Ectodermal cell (in vitro differentiated cells): Measurements from ENCODE around the gene PROC.

Source experiments
- H3K27ac ChIP-seq: 2 replicates; pipeline ENCODE4 v1.7.0; 2013; ENCODE audit warnings: mild to moderate bottlenecking, low read depth, low read length; ENCODE audit not compliant: insufficient read depth, poor library complexity, severe bottlenecking
- H3K27me3 ChIP-seq: 2 replicates; pipeline ENCODE4 v1.7.0; 2013; ENCODE audit warnings: mild to moderate bottlenecking, low read length; ENCODE audit not compliant: insufficient read depth, control insufficient read depth, poor library complexity, severe bottlenecking
- H3K36me3 ChIP-seq: one replicate; pipeline ENCODE4 v1.7.0; 2013; ENCODE audit warnings: low read length; ENCODE audit not compliant: control insufficient read depth, insufficient read depth
- H3K4me1 ChIP-seq: one replicate; pipeline ENCODE4 v1.7.0; 2013; ENCODE audit warnings: low read length; ENCODE audit not compliant: control insufficient read depth, insufficient read depth
- H3K4me3 ChIP-seq: 2 replicates; pipeline ENCODE4 v1.7.0; 2013; ENCODE audit warnings: low read depth, low read length, control low read depth; ENCODE audit not compliant: insufficient read depth
- H3K9me3 ChIP-seq: 2 replicates; pipeline ENCODE4 v1.7.0; 2013; ENCODE audit warnings: mild to moderate bottlenecking, low read length, moderate library complexity; ENCODE audit not compliant: control insufficient read depth
- WGBS, 2 experiments: methylation state at CpG; one replicate each; pipeline ENCODE4 v1.1.7; 2013; ENCODE audit warnings: missing lambda C conversion rate in 2 of 2; 5-methylcytosine and 5-hydroxymethylcytosine counted together

PROC gene

GRCh38 chr2:127427376-127428056 is 9.3 kb downstream of the PROC start:
- Histone ChIP-seq H3K4me1 (peaks cover 10% of the 10 kb centered on the region), H3K4me3 (no peak overlapping the region), H3K9me3 (no peaks in the 10 kb centered on the region), H3K27me3 (peaks cover 26% of the 10 kb centered on the region), H3K27ac (no peak overlapping the region), H3K36me3 (no peaks in the 10 kb centered on the region)
- WGBS, 2 experiments, result 92 to 94% methylated on average over 7 of the region's 7 CpGs

DNA sequence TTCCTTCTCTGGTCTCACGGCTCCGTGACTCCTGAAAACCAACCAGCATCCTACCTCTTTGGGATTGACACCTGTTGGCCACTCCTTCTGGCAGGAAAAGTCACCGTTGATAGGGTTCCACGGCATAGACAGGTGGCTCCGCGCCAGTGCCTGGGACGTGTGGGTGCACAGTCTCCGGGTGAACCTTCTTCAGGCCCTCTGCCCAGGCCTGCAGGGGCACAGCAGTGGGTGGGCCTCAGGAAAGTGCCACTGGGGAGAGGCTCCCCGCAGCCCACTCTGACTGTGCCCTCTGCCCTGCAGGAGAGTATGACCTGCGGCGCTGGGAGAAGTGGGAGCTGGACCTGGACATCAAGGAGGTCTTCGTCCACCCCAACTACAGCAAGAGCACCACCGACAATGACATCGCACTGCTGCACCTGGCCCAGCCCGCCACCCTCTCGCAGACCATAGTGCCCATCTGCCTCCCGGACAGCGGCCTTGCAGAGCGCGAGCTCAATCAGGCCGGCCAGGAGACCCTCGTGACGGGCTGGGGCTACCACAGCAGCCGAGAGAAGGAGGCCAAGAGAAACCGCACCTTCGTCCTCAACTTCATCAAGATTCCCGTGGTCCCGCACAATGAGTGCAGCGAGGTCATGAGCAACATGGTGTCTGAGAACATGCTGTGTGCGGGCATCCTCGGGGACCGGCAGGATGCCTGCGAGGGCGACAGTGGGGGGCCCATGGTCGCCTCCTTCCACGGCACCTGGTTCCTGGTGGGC is 10.0 kb downstream of the PROC start:
- 94 to 96% methylated on average over 36 of the region's 36 CpGs for WGBS, 2 experiments
- Histone ChIP-seq H3K4me3 (no peak overlapping the region), H3K27ac (no peak overlapping the region), H3K9me3 (no peaks in the 10 kb centered on the region), H3K27me3 (peaks cover 19% of the 10 kb centered on the region), H3K36me3 (no peaks in the 10 kb centered on the region), H3K4me1 (peaks cover 8% of the 10 kb centered on the region)

GRCh38 chr2:127428815-127429109 is 10.5 kb downstream of the PROC start:
- H3K27me3 ChIP-seq, result peaks cover 14% of the 10 kb centered on the region
- H3K27ac ChIP-seq, result no peak overlapping the region
- peaks cover 4% of the 10 kb centered on the region for H3K4me1 ChIP-seq
- H3K36me3 ChIP-seq, result no peaks in the 10 kb centered on the region
- 92 to 94% methylated on average over 6 of the region's 6 CpGs for WGBS, 2 experiments
- no peak overlapping the region for H3K4me3 ChIP-seq
- no peaks in the 10 kb centered on the region for H3K9me3 ChIP-seq

DNA sequence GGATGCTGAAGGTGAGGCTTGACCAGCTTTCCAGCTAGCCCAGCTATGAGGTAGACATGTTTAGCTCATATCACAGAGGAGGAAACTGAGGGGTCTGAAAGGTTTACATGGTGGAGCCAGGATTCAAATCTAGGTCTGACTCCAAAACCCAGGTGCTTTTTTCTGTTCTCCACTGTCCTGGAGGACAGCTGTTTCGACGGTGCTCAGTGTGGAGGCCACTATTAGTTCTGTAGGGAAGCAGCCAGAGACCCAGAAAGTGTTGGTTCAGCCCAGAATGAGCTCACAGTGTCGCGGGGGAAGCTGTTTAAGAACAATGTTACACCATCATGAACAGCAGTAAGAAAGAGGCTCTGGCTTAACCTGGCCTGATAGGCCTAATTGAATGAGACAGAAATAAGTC is 11.1 kb downstream of the PROC start:
- H3K27me3 ChIP-seq, result peaks cover 8% of the 10 kb centered on the region
- no peaks in the 10 kb centered on the region for H3K36me3 ChIP-seq
- WGBS, 2 experiments, result 93 to 97% methylated on average over 4 of the region's 4 CpGs
- H3K9me3 ChIP-seq, result no peaks in the 10 kb centered on the region
- H3K4me3 ChIP-seq, result no peak overlapping the region
- H3K27ac ChIP-seq, result no peak overlapping the region
- peaks cover 4% of the 10 kb centered on the region for H3K4me1 ChIP-seq

DNA sequence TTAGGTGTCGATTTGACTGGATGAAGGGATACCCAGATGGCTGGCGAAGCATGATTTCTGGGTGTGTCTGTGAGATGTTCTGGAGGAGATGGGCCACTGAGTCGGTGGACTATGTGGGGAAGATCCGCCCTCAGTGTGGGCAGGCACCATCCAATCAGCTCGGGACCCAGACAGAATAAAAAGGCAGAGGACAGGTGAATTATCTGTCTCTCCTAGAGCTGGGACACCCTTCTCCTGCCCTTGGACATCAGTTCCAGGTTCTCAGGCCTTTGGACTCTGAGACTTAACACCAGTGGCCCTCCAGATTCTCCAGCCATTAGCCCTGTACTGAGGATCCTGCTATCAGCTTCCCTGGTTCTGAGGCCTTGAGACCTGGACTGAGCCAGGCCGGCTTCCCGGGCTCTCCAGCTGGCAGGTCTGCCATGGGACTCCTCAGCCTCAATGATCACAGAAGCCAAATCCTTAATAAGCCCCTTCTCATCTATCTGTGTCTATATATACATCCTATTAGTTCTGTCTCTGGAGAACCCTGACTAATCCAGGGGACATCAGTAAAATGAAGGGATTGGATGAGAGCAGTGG is 11.7 kb downstream of the PROC start:
- peaks cover 2% of the 10 kb centered on the region for H3K27me3 ChIP-seq
- no peak overlapping the region for H3K4me3 ChIP-seq
- no peaks in the 10 kb centered on the region for H3K9me3 ChIP-seq
- 80 to 93% methylated on average over 6 to 7 of the region's 7 CpGs for WGBS, 2 experiments
- no peak overlapping the region for H3K27ac ChIP-seq
- H3K4me1 ChIP-seq, result peaks cover 3% of the 10 kb centered on the region
- H3K36me3 ChIP-seq, result no peaks in the 10 kb centered on the region

GRCh38 chr2:127431408-127432023 is 13.3 kb downstream of the PROC start:
- H3K36me3 ChIP-seq, result no peaks in the 10 kb centered on the region
- H3K4me3 ChIP-seq, result no peak overlapping the region
- H3K27me3 ChIP-seq, result no peaks in the 10 kb centered on the region
- 87% methylated on average over 14 of the region's 14 CpGs for WGBS, 2 experiments
- H3K9me3 ChIP-seq, result no peaks in the 10 kb centered on the region
- H3K27ac ChIP-seq, result no peak overlapping the region
- H3K4me1 ChIP-seq, result no peaks in the 10 kb centered on the region

GRCh38 chr2:127434515-127434914 is 16.3 kb downstream of the PROC start:
- 95 to 97% methylated on average over 6 of the region's 6 CpGs for WGBS, 2 experiments
- no peaks in the 10 kb centered on the region for H3K9me3 ChIP-seq
- peaks cover 12% of the 10 kb centered on the region for H3K4me1 ChIP-seq
- H3K27ac ChIP-seq, result no peak overlapping the region
- no peaks in the 10 kb centered on the region for H3K27me3 ChIP-seq
- no peak overlapping the region for H3K4me3 ChIP-seq
- H3K36me3 ChIP-seq, result no peaks in the 10 kb centered on the region

GRCh38 chr2:127437056-127437455 is 18.8 kb downstream of the PROC start:
- no peaks in the 10 kb centered on the region for H3K9me3 ChIP-seq
- no peak overlapping the region for H3K4me3 ChIP-seq
- H3K27ac ChIP-seq, result no peak overlapping the region
- WGBS, 2 experiments, result 92 to 94% methylated on average over 9 of the region's 9 CpGs
- peaks cover 12% of the 10 kb centered on the region for H3K4me1 ChIP-seq
- no peaks in the 10 kb centered on the region for H3K36me3 ChIP-seq
- no peaks in the 10 kb centered on the region for H3K27me3 ChIP-seq

DNA sequence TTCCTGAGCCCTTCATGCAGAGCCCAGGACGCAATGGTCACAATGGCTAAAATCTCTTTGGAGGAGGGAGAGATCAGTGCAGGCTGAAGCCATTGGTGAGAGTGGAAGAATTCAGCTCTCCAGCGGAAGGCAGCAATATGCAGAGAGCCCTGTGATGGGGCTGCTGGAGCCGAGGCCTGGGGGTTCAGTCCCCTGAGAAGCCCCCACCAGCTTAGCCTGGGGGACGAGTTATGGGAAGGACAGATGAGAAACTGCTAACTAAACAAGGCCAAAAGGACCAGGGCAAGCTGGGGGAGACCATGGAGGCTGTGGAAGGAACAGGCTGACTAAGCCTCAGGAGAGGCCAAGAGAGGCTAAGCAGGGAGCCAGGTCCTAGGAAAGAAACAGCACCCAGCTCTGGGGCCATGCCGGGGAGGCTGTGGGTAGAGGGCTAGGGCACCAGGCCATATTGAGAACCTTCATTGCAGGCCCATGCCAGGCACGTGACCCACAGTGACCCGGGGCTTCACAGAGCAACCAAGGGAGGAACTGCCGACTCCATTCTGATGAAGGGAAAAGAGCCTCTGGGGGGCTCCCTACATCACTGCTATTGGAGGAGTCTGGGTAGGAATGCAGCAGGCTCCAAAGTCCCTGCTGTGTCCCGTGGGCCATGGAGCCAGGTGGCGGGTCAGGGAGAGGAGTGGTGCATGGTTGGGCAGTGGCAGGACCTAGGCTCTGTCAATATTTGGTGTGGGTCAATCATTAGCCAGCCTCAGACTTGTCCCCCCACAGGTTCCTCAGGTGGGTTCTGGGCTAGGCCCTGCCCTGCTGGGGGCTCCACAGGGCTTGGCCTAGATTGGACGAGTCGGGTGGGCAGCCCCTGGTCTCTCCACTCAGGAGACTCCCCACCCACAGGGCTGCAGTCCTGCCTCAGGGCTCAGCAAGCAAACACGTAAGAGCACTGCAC is 19.8 kb downstream of the PROC start:
- H3K27me3 ChIP-seq, result no peaks in the 10 kb centered on the region
- peaks cover 12% of the 10 kb centered on the region for H3K4me1 ChIP-seq
- 87 to 88% methylated on average over 13 of the region's 13 CpGs for WGBS, 2 experiments
- no peaks in the 10 kb centered on the region for H3K9me3 ChIP-seq
- H3K4me3 ChIP-seq, result no peak overlapping the region
- no peaks in the 10 kb centered on the region for H3K36me3 ChIP-seq
- H3K27ac ChIP-seq, result no peak overlapping the region
